Transverse colon (tissue), 3 donors: ENCODE results near the gene LBHD2.

ENCODE experiments used
- CTCF ChIP-seq, 5 experiments: fragments of 200-600 bp in 3 of 5; fragments of 450-650 bp in 2 of 5; sonication (generic) in 3 of 5; IDR thresholded peaks; 1 replicate in 2 of 5; 2 replicates in 3 of 5; pipeline ENCODE4 v1.5.1; 2016 to 2017; ENCODE audit warnings: antibody characterized with exemption in 5 of 5, inconsistent platforms in 3 of 5, mild to moderate bottlenecking in 2 of 5, moderate library complexity in 1 of 5
- EP300 ChIP-seq: sonication (generic); formaldehyde crosslinking; IDR thresholded peaks from one replicate; pipeline ENCODE4 v1.6.1; 2017; ENCODE audit warnings: antibody characterized with exemption, low read depth
- POLR2A ChIP-seq: fragments of 450-650 bp; IDR thresholded peaks from one replicate; pipeline ENCODE4 v1.6.1; 2016; ENCODE audit warnings: antibody characterized with exemption, mild to moderate bottlenecking, moderate library complexity

DNA sequence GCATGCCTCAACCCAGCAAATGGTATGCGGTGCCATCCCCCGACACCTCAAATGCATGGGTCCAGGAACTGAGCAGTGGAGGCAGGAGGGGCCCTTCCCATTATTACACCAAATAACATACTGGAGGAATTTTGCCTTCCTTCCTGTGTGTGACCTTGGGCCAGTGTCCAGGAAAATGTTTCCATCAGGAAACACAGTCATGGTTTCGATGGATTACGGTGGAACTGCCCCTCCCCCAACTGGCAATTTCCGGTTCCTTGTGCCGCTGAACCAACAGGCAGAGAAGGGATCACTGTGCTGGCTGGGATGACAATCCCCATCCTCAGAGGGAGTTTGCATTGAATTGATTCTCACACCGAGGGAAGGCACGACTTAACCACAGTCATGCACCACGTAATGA lies 17.6 kb upstream of the LBHD2 start:
- TF ChIP-seq CTCF (IDR thresholded peaks at IDR 0.05) (no peak), POLR2A (no peak), EP300 (no peak)
